GM23338 (cell line): Measurements from ENCODE around the gene AOAH. TPM values are rescaled to one million over a fixed set of nuclear protein-coding genes. Genes with fewer than 3 reads are reported as not detected.

ENCODE experiments used
- ATAC-seq: fragments of 200-7000 bp; cut with Tn5 transposase; 3 replicates; pipeline ENCODE4 v1.9.1; 2020
- DNase-seq: peaks from one replicate; pipeline ENCODE4 v3.0.0-alpha.2; 2015; ENCODE audit warnings: low spot score
- H2AFZ ChIP-seq: fragments of 200-600 bp; sonication (generic); 2 replicates; pipeline ENCODE4 v1.8.0; 2016; ENCODE audit warnings: antibody characterized with exemption, mild to moderate bottlenecking, moderate library complexity
- H3F3A ChIP-seq: fragments of 200-600 bp; sonication (generic); replicated peaks from 2 replicates; pipeline ENCODE4 v1.8.0; 2017; ENCODE audit warnings: antibody characterized with exemption, mixed run types, low read depth
- H3K27ac ChIP-seq: fragments of 200-600 bp; sonication (generic); 2 replicates; pipeline ENCODE4 v1.6.1; 2016; ENCODE audit warnings: low read depth
- H3K27me3 ChIP-seq: fragments of 200-600 bp; sonication (generic); 2 replicates; pipeline ENCODE4 v1.8.0; 2016; ENCODE audit warnings: mild to moderate bottlenecking, mixed run types, moderate library complexity; ENCODE audit not compliant: insufficient read depth
- H3K36me3 ChIP-seq: fragments of 200-600 bp; sonication (generic); 2 replicates; pipeline ENCODE4 v1.8.0; 2016; ENCODE audit warnings: mild to moderate bottlenecking; ENCODE audit not compliant: insufficient read depth
- H3K4me1 ChIP-seq: fragments of 200-600 bp; sonication (generic); 2 replicates; pipeline ENCODE4 v1.8.0; 2016; ENCODE audit warnings: mild to moderate bottlenecking, moderate library complexity; ENCODE audit not compliant: insufficient read depth
- H3K4me2 ChIP-seq: fragments of 200-600 bp; sonication (generic); 2 replicates; pipeline ENCODE4 v1.7.1; 2017; ENCODE audit warnings: mixed run types
- H3K4me3 ChIP-seq: fragments of 200-600 bp; sonication (generic); 2 replicates; pipeline ENCODE4 v1.6.1; 2016; ENCODE audit warnings: mixed run types
- H3K79me2 ChIP-seq: fragments of 200-600 bp; sonication (generic); replicated peaks from 2 replicates; pipeline ENCODE4 v1.8.0; 2017; ENCODE audit warnings: mild to moderate bottlenecking; ENCODE audit not compliant: insufficient read depth
- H3K9me2 ChIP-seq: fragments of 200-600 bp; sonication (generic); 2 replicates; pipeline ENCODE4 v1.8.0; 2017; ENCODE audit not compliant: insufficient read depth
- H4K20me1 ChIP-seq: fragments of 200-600 bp; sonication (generic); replicated peaks from 2 replicates; pipeline ENCODE4 v1.8.0; 2017; ENCODE audit warnings: mild to moderate bottlenecking; ENCODE audit not compliant: insufficient read depth
- H3K27ac Mint-ChIP-seq: 2 replicates; pipeline ENCODE4 v1.8.0; 2020; ENCODE audit warnings: inconsistent platforms, mild to moderate bottlenecking, moderate library complexity, mixed read lengths
- H3K27me3 Mint-ChIP-seq: 3 replicates; pipeline ENCODE4 v1.8.0; 2022; ENCODE audit warnings: low read depth, mild to moderate bottlenecking, moderate library complexity, mixed read lengths, inconsistent platforms; ENCODE audit not compliant: insufficient read depth, poor library complexity
- H3K36me3 Mint-ChIP-seq: 3 replicates; pipeline ENCODE4 v1.8.0; 2021; ENCODE audit warnings: low read depth, mild to moderate bottlenecking, inconsistent platforms, moderate library complexity, mixed read lengths
- H3K4me1 Mint-ChIP-seq: 3 replicates; pipeline ENCODE4 v1.8.0; 2020; ENCODE audit warnings: mild to moderate bottlenecking, inconsistent platforms, mixed read lengths
- H3K4me3 Mint-ChIP-seq: 3 replicates; pipeline ENCODE4 v1.8.0; 2021; ENCODE audit warnings: moderate library complexity, mild to moderate bottlenecking, inconsistent platforms, mixed read lengths
- H3K9me3 Mint-ChIP-seq: 3 replicates; pipeline ENCODE4 v1.8.0; 2020; ENCODE audit warnings: moderate library complexity, mild to moderate bottlenecking, inconsistent platforms, mixed read lengths
- ETS1 ChIP-seq: IDR thresholded peaks from 2 replicates; pipeline ENCODE4 v1.6.1; 2016; ENCODE audit warnings: antibody characterized with exemption
- EZH2 ChIP-seq: fragments of 200-600 bp; sonication (generic); IDR thresholded peaks from one replicate; pipeline ENCODE4 v1.8.0; 2017; ENCODE audit warnings: antibody characterized with exemption, mild to moderate bottlenecking, low read depth; ENCODE audit not compliant: unreplicated experiment
- EZH2phosphoT487 ChIP-seq: fragments of 200-600 bp; sonication (generic); IDR thresholded peaks from one replicate; pipeline ENCODE4 v1.8.1; 2018; ENCODE audit warnings: antibody characterized with exemption; ENCODE audit not compliant: unreplicated experiment
- JUNB ChIP-seq: IDR thresholded peaks from one replicate; pipeline ENCODE4 v1.6.1; 2016; ENCODE audit warnings: antibody characterized with exemption; ENCODE audit not compliant: unreplicated experiment
- NANOG ChIP-seq: IDR thresholded peaks from 2 replicates; pipeline ENCODE4 v1.6.1; 2016; ENCODE audit warnings: antibody characterized with exemption, borderline replicate concordance
- POLR2AphosphoS5 ChIP-seq: IDR thresholded peaks from 2 replicates; pipeline ENCODE4 v1.6.1; 2016; ENCODE audit warnings: antibody characterized with exemption, low read depth
- STAT1 ChIP-seq: IDR thresholded peaks from one replicate; pipeline ENCODE4 v1.6.1; 2016; ENCODE audit warnings: antibody characterized with exemption; ENCODE audit not compliant: unreplicated experiment
- ZNF114 ChIP-seq: fragments of 250-450 bp; sonication (Bioruptor Pico); IDR thresholded peaks from 2 replicates; pipeline ENCODE4 v1.5.0; 2020; ENCODE audit warnings: mild to moderate bottlenecking, moderate library complexity
- ZNF331 ChIP-seq: fragments of 250-450 bp; sonication (Bioruptor Pico); IDR thresholded peaks from 2 replicates; pipeline ENCODE4 v1.5.0; 2020; ENCODE audit warnings: low read depth, mild to moderate bottlenecking, moderate library complexity
- polyA plus RNA-seq: library from polyadenylated mRNA; unstranded; fragments of >200 nt; fragmentation: Nextera tagmentation; extraction: Ambion mirVana; gene quantifications from 2 replicates; pipeline ENCODE4 v1.2.1, GENCODE V29; 2016
- total RNA-seq: library from RNA; depleted of rRNA; stranded (reverse); fragments of >200 nt; shearing (Covaris generic); gene quantifications from 2 replicates; pipeline ENCODE4 v1.2.3, GENCODE V29; 2014
- TF ChIP-seq, protein P1 (sequence below), 2 experiments: fragments of 200-600 bp in 1 of 2; sonication (generic) in 1 of 2; conservative IDR thresholded peaks; 2 replicates each; pipeline versions ENCODE4 v1.5.1 to v1.6.1; 2016 to 2017; ENCODE audit warnings: antibody characterized with exemption in 2 of 2, low read depth in 2 of 2, mild to moderate bottlenecking in 2 of 2, moderate library complexity in 1 of 2
- TF ChIP-seq, protein P2 (sequence below): fragments of 250-450 bp; sonication (Bioruptor Pico); IDR thresholded peaks from 2 replicates; pipeline ENCODE4 v1.5.0; 2020; ENCODE audit warnings: mild to moderate bottlenecking, moderate library complexity

The AOAH gene
- total and polyA plus RNA-seq, 2 experiments from 2014 or later = not detected

- Histone ChIP-seq H2AFZ (peak overlapping the region; percentile 66), H3K27me3 (no peaks in the 10 kb centered on the region), H3F3A (no peaks in the 10 kb centered on the region), H3K36me3 (no peaks in the 10 kb centered on the region), H3K27ac (no peak overlapping the region), H4K20me1 (no peaks in the 10 kb centered on the region), H3K4me1 (no peaks in the 10 kb centered on the region), H3K9me2 (peaks cover 13% of the 10 kb centered on the region), H3K4me3 (no peak overlapping the region), H3K79me2 (no peaks in the 10 kb centered on the region), H3K4me2 (no peak overlapping the region)
- ATAC-seq (no peak), DNase-seq (no peak)
- Mint-ChIP-seq H3K36me3 (no peaks in the 10 kb centered on the region), H3K4me3 (no peak overlapping the region), H3K4me1 (no peaks in the 10 kb centered on the region), H3K9me3 (no peaks in the 10 kb centered on the region), H3K27me3 (peaks cover 1% of the 10 kb centered on the region), H3K27ac (no peak overlapping the region)
- TF ChIP-seq EZH2phosphoT487 (no peak), POLR2AphosphoS5 (no peak), NANOG (no peak), STAT1 (no peak), EZH2 (no peak), ZNF114 (CRISPR knock-in tag) (no peak), ZNF331 (CRISPR knock-in tag) (no peak), ETS1 (no peak)
- TF ChIP-seq, protein P1, sequence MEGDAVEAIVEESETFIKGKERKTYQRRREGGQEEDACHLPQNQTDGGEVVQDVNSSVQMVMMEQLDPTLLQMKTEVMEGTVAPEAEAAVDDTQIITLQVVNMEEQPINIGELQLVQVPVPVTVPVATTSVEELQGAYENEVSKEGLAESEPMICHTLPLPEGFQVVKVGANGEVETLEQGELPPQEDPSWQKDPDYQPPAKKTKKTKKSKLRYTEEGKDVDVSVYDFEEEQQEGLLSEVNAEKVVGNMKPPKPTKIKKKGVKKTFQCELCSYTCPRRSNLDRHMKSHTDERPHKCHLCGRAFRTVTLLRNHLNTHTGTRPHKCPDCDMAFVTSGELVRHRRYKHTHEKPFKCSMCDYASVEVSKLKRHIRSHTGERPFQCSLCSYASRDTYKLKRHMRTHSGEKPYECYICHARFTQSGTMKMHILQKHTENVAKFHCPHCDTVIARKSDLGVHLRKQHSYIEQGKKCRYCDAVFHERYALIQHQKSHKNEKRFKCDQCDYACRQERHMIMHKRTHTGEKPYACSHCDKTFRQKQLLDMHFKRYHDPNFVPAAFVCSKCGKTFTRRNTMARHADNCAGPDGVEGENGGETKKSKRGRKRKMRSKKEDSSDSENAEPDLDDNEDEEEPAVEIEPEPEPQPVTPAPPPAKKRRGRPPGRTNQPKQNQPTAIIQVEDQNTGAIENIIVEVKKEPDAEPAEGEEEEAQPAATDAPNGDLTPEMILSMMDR (conservative IDR thresholded peaks at IDR 0.05; ENCODE audit: low read depth in 2 of 2) = no peak
These were observed 98.2 kb downstream of the AOAH start for GRCh38 chr7:36626111-36626510.

GRCh38 chr7:36625247-36625646 lies 99.0 kb downstream of the AOAH start:
- TF ChIP-seq ZNF114 (CRISPR knock-in tag) = no peak
- TF ChIP-seq JUNB = no peak
- TF ChIP-seq, protein P2, sequence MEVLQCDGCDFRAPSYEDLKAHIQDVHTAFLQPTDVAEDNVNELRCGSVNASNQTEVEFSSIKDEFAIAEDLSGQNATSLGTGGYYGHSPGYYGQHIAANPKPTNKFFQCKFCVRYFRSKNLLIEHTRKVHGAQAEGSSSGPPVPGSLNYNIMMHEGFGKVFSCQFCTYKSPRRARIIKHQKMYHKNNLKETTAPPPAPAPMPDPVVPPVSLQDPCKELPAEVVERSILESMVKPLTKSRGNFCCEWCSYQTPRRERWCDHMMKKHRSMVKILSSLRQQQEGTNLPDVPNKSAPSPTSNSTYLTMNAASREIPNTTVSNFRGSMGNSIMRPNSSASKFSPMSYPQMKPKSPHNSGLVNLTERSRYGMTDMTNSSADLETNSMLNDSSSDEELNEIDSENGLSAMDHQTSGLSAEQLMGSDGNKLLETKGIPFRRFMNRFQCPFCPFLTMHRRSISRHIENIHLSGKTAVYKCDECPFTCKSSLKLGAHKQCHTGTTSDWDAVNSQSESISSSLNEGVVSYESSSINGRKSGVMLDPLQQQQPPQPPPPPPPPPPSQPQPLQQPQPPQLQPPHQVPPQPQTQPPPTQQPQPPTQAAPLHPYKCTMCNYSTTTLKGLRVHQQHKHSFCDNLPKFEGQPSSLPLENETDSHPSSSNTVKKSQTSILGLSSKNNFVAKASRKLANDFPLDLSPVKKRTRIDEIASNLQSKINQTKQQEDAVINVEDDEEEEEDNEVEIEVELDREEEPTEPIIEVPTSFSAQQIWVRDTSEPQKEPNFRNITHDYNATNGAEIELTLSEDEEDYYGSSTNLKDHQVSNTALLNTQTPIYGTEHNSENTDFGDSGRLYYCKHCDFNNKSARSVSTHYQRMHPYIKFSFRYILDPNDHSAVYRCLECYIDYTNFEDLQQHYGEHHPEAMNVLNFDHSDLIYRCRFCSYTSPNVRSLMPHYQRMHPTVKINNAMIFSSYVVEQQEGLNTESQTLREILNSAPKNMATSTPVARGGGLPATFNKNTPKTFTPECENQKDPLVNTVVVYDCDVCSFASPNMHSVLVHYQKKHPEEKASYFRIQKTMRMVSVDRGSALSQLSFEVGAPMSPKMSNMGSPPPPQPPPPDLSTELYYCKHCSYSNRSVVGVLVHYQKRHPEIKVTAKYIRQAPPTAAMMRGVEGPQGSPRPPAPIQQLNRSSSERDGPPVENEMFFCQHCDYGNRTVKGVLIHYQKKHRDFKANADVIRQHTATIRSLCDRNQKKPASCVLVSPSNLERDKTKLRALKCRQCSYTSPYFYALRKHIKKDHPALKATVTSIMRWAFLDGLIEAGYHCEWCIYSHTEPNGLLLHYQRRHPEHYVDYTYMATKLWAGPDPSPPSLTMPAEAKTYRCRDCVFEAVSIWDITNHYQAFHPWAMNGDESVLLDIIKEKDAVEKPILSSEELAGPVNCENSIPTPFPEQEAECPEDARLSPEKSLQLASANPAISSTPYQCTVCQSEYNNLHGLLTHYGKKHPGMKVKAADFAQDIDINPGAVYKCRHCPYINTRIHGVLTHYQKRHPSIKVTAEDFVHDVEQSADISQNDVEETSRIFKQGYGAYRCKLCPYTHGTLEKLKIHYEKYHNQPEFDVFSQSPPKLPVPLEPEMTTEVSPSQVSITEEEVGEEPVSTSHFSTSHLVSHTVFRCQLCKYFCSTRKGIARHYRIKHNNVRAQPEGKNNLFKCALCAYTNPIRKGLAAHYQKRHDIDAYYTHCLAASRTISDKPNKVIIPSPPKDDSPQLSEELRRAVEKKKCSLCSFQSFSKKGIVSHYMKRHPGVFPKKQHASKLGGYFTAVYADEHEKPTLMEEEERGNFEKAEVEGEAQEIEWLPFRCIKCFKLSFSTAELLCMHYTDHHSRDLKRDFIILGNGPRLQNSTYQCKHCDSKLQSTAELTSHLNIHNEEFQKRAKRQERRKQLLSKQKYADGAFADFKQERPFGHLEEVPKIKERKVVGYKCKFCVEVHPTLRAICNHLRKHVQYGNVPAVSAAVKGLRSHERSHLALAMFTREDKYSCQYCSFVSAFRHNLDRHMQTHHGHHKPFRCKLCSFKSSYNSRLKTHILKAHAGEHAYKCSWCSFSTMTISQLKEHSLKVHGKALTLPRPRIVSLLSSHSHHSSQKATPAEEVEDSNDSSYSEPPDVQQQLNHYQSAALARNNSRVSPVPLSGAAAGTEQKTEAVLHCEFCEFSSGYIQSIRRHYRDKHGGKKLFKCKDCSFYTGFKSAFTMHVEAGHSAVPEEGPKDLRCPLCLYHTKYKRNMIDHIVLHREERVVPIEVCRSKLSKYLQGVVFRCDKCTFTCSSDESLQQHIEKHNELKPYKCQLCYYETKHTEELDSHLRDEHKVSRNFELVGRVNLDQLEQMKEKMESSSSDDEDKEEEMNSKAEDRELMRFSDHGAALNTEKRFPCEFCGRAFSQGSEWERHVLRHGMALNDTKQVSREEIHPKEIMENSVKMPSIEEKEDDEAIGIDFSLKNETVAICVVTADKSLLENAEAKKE = no peak
- no peak for TF ChIP-seq ZNF331 (CRISPR knock-in tag)
- no peak for TF ChIP-seq STAT1
- TF ChIP-seq ETS1 = no peak
- no peaks in the 10 kb centered on the region for H4K20me1 ChIP-seq
- H3K4me2 ChIP-seq = no peak overlapping the region
- Mint-ChIP-seq H3K9me3 (no peaks in the 10 kb centered on the region), H3K4me1 (no peaks in the 10 kb centered on the region), H3K27me3 (peaks cover 1% of the 10 kb centered on the region), H3K36me3 (no peaks in the 10 kb centered on the region), H3K27ac (no peak overlapping the region), H3K4me3 (no peak overlapping the region)
- no peak overlapping the region for H3K4me3 ChIP-seq
- H3K9me2 ChIP-seq = peaks cover 13% of the 10 kb centered on the region
- H3K4me1 ChIP-seq = no peaks in the 10 kb centered on the region
- H3K27me3 ChIP-seq = no peaks in the 10 kb centered on the region
- H3K27ac ChIP-seq = no peak overlapping the region
- no peak for DNase-seq
- H3F3A ChIP-seq = no peaks in the 10 kb centered on the region
- ATAC-seq = no peak
- H3K36me3 ChIP-seq = no peaks in the 10 kb centered on the region
- H3K79me2 ChIP-seq = no peaks in the 10 kb centered on the region
- H2AFZ ChIP-seq = peak overlapping the region; percentile 66; the same call in 1 of the 2 replicates
